ENCODE measurements around the gene CSMD2. TPM values are rescaled to one million over a fixed set of nuclear protein-coding genes. Genes with fewer than 3 reads are reported as not detected.
A peak's percentile ranks its signal among the peaks of the same experiment; 100 is the strongest.

Gene CSMD2
- total RNA-seq, 4 donors from 2014 or later: 8.6 TPM; not detected in 3

DNA sequence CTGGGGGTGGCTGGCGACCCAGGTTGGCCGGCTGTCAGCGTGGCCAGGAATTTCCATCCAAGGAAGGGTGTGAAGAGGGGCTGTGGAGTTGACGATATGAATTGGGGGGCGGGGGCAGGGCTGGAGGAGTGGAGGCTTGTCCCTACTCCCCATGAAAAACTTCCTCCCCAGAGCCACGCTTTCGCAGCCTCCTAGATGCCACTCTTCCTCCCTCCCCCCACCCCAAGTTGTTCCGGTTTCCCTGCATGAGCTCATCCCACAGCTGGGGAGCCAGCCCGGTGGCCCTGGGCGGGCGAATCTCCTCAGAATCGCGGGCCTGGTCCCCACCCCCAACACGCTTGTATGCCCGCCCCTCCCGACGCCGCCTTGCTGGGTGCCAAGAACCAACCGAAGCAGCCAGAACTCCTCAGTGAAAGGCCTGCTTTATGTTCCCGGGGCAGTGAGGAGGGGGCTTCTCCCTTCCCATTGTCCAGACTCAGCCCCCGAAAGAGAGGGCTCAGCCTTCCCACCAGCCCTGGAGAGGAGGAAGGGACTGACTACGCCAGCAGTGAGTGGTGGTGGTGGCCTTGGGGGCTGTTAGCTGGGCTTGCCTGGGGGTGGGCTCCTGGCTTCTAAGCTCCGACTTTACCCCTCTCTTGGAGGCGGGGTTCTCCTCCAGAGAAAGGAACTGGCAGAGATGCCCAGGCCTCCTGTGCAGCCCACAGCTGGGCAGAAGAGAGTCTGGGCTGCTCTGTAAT, 1.8 kb upstream of the CSMD2 start:
- no peaks in the 10 kb centered on the region for H3K9me3 ChIP-seq
- H3K4me1 ChIP-seq: peaks cover 0 to 23% of the 10 kb centered on the region in 2 donors
- no peak overlapping the region for H3K4me3 ChIP-seq
- no peak overlapping the region for H3K27ac ChIP-seq
- peaks cover 0 to 26% of the 10 kb centered on the region in 2 donors for H3K27me3 ChIP-seq
- DNase-seq: no peak
- intact Hi-C loops (cut with DNase I; ENCODE audit: low total_unique reads): no loop called here
- TF ChIP-seq, protein P1, sequence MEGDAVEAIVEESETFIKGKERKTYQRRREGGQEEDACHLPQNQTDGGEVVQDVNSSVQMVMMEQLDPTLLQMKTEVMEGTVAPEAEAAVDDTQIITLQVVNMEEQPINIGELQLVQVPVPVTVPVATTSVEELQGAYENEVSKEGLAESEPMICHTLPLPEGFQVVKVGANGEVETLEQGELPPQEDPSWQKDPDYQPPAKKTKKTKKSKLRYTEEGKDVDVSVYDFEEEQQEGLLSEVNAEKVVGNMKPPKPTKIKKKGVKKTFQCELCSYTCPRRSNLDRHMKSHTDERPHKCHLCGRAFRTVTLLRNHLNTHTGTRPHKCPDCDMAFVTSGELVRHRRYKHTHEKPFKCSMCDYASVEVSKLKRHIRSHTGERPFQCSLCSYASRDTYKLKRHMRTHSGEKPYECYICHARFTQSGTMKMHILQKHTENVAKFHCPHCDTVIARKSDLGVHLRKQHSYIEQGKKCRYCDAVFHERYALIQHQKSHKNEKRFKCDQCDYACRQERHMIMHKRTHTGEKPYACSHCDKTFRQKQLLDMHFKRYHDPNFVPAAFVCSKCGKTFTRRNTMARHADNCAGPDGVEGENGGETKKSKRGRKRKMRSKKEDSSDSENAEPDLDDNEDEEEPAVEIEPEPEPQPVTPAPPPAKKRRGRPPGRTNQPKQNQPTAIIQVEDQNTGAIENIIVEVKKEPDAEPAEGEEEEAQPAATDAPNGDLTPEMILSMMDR (IDR thresholded peaks at IDR 0.05): no peak
- no peak for TF ChIP-seq POLR2A (IDR thresholded peaks at IDR 0.05)
- H3K36me3 ChIP-seq: no peaks in the 10 kb centered on the region

DNA sequence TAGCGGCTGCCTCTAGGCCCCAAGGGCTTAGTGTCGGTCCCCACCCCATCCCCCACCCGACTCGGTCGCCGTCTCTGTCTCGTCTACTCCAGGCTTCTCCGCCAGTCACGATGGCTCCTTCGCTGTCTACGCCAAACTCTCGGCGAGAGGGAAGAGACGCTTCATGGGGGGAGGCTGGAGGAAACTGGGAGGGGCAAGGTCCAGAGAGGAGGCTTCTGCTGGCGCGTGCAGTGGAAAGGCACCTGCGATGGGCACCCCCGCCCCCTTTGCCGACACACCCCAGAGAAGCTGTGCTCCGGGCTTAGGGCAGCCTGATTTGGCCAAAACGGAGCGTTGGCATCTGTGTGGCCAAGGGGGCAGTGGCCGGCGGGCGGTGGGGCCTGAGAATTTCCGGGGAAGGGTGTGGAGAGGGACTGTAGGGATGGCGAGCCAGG, 1.2 kb upstream of the CSMD2 start:
- Histone ChIP-seq H3K27ac (no peak overlapping the region), H3K4me3 (no peak overlapping the region), H3K36me3 (no peaks in the 10 kb centered on the region), H3K27me3 (peaks cover 0 to 26% of the 10 kb centered on the region in 2 donors), H3K9me3 (no peaks in the 10 kb centered on the region), H3K4me1 (peaks cover 0 to 23% of the 10 kb centered on the region in 2 donors)
- no peak for TF ChIP-seq POLR2A (IDR thresholded peaks at IDR 0.05)
- TF ChIP-seq, protein P1 (IDR thresholded peaks at IDR 0.05): no peak
- intact Hi-C loops (cut with DNase I; ENCODE audit: low total_unique reads): no loop called here
- no peak for DNase-seq

DNA sequence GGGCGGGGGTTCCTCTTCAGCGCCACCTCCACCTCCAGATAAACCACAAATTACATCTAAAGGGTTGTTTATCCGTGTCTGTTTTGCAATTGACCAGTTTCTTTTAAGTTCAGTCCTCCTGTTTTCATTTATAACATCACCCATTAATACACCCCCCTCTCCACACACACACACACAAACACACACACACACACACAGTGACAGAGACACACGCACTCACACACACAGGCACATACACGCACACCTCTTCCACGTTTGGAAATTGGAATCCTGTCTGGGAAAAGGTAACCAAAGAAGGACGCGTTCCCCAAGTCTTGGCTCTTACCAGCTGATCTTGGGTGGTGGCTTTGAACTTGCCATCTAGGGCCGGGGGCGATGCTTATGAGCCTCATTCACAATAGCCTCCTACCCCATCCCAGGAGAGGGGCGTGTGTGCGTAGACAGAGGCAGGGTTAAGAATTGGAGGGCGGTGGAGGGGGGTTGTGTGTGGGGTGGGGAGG, 442 bp upstream of the CSMD2 start:
- Histone ChIP-seq H3K4me3 (no peak overlapping the region), H3K36me3 (no peaks in the 10 kb centered on the region), H3K9me3 (no peaks in the 10 kb centered on the region), H3K27ac (no peak overlapping the region), H3K27me3 (peaks cover 0 to 26% of the 10 kb centered on the region in 2 donors), H3K4me1 (peaks cover 0 to 23% of the 10 kb centered on the region in 2 donors)
- no peak for TF ChIP-seq POLR2A (IDR thresholded peaks at IDR 0.05)
- TF ChIP-seq, protein P1 (IDR thresholded peaks at IDR 0.05): no peak
- intact Hi-C loops (cut with DNase I; ENCODE audit: low total_unique reads): no loop called here
- no peak for DNase-seq

DNA sequence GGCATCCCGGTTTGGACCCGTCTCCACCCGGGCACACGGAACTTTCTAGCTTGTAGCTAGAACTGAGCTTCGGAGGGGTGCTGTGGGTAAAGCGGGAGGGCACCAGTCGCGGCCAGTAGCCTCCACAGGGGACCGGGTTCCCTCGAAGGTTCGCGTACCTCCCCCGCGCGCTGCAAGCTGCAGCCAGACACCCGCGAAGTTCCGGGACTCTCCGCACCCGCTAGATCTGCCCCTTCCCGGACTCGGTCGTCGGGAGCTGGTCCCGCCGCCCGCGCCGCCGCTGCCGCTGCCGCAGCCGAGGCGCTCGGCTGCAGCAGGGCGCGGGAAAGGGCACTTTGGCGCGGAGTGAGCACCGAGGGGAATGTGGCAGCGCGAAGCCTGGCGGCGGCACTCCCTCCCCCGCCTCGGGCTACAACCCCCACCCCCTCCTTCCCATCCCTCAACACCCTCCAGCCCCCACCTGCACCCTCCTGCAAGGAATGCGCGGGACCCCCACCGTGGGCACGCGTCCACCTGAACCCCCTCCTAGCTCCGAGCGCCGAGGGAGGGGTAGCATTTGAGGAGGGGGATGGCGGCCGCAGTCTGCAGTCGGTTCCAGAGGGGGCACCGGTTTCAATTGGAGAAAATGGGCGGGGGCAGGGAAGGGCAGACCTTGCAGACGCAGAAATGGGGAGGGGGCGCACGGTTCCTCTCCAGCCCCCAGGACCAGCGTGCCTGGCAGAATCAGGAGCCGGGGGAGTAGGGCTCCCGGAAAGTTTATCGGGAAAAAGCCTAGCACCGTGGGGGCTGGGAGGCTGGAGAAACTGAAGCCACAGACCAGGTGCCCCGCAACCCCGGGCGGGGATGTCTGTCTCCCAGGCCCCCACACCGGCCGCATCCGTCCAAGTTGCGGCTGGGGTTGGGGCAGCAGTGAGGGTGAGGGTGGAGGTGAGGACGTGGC, 968 bp downstream of the CSMD2 start:
- peaks cover 0 to 26% of the 10 kb centered on the region in 2 donors for H3K27me3 ChIP-seq
- no peak for DNase-seq
- no peak for TF ChIP-seq POLR2A (IDR thresholded peaks at IDR 0.05)
- TF ChIP-seq, protein P1 (IDR thresholded peaks at IDR 0.05): no peak
- H3K4me1 ChIP-seq: peaks cover 0 to 23% of the 10 kb centered on the region in 2 donors
- no peaks in the 10 kb centered on the region for H3K9me3 ChIP-seq
- peak overlapping the region; percentile 4 to 22 for H3K4me3 ChIP-seq
- intact Hi-C loops (cut with DNase I; ENCODE audit: low total_unique reads): no loop called here
- no peak overlapping the region for H3K27ac ChIP-seq
- H3K36me3 ChIP-seq: no peaks in the 10 kb centered on the region
